Epithelial cell of proximal tubule (primary cell): ENCODE results near the gene AADAC. TPM values are rescaled to one million over a fixed set of nuclear protein-coding genes. Genes with fewer than 3 reads are reported as not detected.
"Not testable (repeated sequence)": the region's sequence is repeated elsewhere in the genome, so short reads cannot be mapped to it uniquely, and the experiment has no call there.

Experiments used
- DNase-seq: peaks from one replicate; pipeline ENCODE4 v3.0.0-alpha.2; 2011; ENCODE audit warnings: low read depth
- H3K4me3 ChIP-seq: 2 replicates; pipeline ENCODE4 v1.5.1; 2011; ENCODE audit warnings: low read depth, mild to moderate bottlenecking, low read length
- total RNA-seq: library from RNA; depleted of rRNA; stranded (reverse); fragments of >200 nt; gene quantifications from 2 replicates; pipeline ENCODE4 v1.2.3, GENCODE V29; 2015
- TF ChIP-seq, protein P1 (sequence below): conservative IDR thresholded peaks from 2 replicates; pipeline ENCODE4 v1.5.1; 2012; ENCODE audit warnings: low read depth, mild to moderate bottlenecking, low read length

The AADAC gene, protein sequence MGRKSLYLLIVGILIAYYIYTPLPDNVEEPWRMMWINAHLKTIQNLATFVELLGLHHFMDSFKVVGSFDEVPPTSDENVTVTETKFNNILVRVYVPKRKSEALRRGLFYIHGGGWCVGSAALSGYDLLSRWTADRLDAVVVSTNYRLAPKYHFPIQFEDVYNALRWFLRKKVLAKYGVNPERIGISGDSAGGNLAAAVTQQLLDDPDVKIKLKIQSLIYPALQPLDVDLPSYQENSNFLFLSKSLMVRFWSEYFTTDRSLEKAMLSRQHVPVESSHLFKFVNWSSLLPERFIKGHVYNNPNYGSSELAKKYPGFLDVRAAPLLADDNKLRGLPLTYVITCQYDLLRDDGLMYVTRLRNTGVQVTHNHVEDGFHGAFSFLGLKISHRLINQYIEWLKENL
- 0.29 TPM in 1 of 2 replicates, not detected in the other for total RNA-seq

DNA sequence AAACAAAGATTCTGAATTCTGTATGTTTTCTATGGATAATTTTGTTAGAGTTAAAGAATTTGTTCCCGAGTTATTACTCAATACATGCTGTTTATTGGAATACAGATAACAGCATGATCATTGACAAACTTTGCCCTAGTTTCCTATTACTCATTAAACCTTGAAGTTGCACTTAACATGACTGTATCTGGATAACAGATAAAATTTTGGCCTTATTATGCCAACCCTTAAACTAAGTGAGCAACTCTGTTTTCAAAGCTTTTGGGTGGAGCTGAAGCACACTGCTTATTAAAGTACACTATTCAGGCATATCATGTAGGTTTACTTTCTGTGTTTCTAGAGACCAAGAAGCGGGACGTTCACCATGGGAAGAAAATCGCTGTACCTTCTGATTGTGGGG is at the start of gene AADAC:
Gene AADAC (plus strand): TSS at position 318 of the 400 bp plus-strand sequence. CDS start 47 bp downstream, at position 365.
- TF ChIP-seq, protein P1, sequence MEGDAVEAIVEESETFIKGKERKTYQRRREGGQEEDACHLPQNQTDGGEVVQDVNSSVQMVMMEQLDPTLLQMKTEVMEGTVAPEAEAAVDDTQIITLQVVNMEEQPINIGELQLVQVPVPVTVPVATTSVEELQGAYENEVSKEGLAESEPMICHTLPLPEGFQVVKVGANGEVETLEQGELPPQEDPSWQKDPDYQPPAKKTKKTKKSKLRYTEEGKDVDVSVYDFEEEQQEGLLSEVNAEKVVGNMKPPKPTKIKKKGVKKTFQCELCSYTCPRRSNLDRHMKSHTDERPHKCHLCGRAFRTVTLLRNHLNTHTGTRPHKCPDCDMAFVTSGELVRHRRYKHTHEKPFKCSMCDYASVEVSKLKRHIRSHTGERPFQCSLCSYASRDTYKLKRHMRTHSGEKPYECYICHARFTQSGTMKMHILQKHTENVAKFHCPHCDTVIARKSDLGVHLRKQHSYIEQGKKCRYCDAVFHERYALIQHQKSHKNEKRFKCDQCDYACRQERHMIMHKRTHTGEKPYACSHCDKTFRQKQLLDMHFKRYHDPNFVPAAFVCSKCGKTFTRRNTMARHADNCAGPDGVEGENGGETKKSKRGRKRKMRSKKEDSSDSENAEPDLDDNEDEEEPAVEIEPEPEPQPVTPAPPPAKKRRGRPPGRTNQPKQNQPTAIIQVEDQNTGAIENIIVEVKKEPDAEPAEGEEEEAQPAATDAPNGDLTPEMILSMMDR: no peak
- H3K4me3 ChIP-seq: no peak within 1 kb of the TSS
- no peak for DNase-seq

DNA sequence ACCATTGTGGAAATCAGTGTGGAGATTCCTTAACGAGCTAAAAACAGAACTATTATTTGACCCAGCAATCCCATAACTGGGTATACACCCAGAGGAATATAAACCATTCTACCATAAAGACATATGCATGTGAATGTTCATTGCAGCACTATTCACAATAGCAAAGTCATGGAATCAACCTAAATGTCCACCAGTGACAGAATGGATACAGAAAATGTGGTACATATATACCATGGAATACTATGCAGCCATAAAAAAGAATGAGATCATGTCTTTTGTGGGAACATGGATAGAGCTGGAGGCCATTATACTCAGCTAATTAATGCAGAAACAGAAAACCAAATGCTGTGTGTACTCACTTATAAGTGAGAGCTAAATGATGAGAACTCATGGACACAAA is 49.2 kb upstream of the AADAC start:
- DNase-seq, H3K4me3 ChIP-seq: not testable (repeated sequence)

DNA sequence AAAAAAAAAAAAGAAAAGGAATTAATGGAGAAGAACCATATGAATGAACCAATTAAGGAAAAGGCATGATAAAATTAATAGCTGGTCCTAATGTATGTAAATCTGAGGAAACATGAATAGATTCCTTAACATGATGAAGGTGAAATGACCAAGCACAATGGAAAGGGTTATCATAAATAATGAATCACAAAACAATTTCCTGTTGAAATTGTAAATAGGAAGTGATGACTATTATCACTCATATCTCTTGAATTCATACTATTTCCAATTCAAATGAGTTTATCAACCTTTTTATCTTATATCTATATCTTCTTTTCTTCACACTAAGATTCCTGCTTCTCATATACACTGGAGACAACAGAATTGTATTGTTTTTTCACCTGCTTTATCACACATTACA is 48.2 kb upstream of the AADAC start:
- DNase-seq: no peak
- TF ChIP-seq, protein P1: no peak
- H3K4me3 ChIP-seq: no peak overlapping the region

DNA sequence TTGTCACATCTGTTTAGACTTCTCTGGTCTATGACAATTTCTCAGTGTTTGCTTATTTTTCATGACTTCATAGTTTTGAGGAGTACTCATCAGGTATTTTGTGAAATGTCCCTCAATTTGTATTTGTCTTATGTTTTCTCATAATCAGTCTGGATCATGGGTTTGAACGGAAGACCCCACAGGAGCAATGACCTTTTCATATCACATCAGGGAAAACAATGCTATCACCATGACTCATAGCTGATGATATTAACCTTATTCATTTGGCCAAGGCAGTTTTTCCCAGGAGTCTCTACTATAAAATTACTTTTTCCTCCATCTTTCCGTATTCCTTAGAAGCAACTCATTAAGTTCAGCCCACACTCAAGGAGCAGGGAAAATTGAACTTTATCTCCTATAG is 47.5 kb upstream of the AADAC start:
- TF ChIP-seq, protein P1: no peak
- H3K4me3 ChIP-seq: no peak overlapping the region
- no peak for DNase-seq

DNA sequence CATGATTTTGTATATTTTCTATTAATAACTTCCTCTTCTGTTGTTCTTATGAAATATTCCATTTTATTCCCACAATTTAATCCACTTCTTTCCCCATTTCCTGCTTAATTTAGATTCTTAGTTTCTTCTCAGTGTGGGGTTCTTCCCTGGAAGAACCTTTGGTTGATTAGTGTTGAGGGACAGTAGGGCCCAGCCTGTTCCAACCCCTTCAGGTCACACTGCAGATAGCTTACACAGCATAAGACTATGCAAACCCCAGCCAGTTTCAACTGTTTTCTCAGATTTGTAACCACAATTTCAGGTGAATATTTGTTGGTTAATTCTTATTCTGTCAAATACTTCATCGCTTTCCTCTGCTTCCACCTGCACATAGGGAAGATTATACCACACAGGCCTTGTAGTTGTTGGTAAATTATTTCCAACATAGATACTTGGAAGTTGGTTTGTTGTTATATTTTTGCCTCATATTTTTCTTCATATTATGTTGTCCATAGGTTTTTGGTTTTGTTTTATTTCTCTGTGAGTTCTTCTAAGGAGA is 45.5 kb upstream of the AADAC start:
- TF ChIP-seq, protein P1: no peak
- H3K4me3 ChIP-seq: no peak overlapping the region
- DNase-seq: no peak

DNA sequence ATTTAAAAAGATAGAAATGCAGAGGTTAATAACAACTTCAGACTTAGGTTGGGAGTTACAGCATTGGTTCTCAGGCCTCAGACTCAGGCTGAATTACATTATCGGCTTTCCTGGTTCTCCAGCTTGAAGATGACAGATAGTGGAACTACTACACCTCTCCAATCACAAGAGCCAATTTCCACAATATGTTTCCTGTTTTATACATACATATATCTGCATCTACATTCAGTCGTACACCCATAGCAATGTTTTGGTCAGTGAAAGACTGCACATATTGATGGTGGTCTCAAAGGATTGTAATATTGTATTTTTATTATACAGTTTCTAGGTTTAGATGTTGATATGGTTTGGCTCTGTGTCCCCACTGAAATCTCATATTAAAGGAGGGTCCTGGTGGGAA is 44.7 kb upstream of the AADAC start:
- DNase-seq: no peak
- TF ChIP-seq, protein P1: no peak
- H3K4me3 ChIP-seq: no peak overlapping the region

DNA sequence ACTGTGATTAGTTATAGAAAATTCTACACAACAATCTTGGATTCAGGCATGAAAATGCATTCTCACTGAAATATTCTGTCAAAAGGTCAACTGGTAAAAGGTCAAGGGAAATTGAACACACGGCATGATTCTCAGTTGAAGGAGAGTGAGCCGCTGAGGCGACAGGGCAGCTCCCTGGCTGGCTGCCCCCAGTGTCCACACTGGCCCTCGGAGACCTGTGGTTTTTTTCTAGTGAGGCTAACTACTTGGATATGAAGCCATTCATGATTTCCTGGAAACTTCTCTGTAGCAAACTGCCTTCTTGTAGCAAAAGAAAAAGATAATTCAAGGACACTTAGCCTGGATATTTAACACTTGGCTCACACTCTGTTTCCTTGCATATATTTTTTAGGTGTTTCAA is 43.0 kb upstream of the AADAC start:
- no peak for DNase-seq
- TF ChIP-seq, protein P1: no peak
- H3K4me3 ChIP-seq: no peak overlapping the region
